ENCODE data around the gene SPATA13.
A peak's percentile ranks its signal among the peaks of the same experiment; 100 is the strongest.
"Not testable (repeated sequence)": the region's sequence is repeated elsewhere in the genome, so short reads cannot be mapped to it uniquely, and the experiment has no call there.

Gene SPATA13

GRCh38 chr13:24317835-24318234 is 157.3 kb downstream of the SPATA13 start:
- H3K9me3 Mint-ChIP-seq; H3K36me3 Mint-ChIP-seq (ENCODE audit: low read depth); H3K27ac Mint-ChIP-seq; H3K4me3 Mint-ChIP-seq; H3K4me1 Mint-ChIP-seq (ENCODE audit: low read depth); H3K27me3 Mint-ChIP-seq; intact Hi-C loops (cut with micrococcal nuclease): not testable (repeated sequence)

GRCh38 chr13:24318878-24319277 is 158.4 kb downstream of the SPATA13 start:
- intact Hi-C loops (cut with micrococcal nuclease); H3K4me1 Mint-ChIP-seq (ENCODE audit: low read depth); H3K36me3 Mint-ChIP-seq (ENCODE audit: low read depth); H3K4me3 Mint-ChIP-seq; H3K27ac Mint-ChIP-seq; H3K9me3 Mint-ChIP-seq; H3K27me3 Mint-ChIP-seq: not testable (repeated sequence)

DNA sequence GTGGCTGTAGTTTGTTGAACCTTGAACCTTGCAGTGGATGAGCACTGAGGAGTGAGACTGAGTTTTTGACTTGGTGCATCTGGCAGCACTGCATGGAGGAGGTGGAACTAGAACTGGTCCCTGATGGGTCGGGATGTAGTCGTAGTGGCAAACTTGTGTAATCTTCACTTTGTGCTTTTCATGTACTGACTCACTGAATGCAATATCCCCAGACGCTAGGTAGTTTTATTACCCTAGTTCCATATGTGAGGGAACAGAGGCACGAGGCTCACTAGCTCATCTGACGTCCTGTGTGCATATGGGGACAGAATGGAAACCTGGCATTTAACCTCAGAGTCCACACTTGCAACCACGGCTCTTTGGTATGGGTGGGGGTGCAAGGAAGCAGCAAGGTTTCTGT is 159.1 kb downstream of the SPATA13 start:
- H3K9me3 Mint-ChIP-seq; H3K4me3 Mint-ChIP-seq; H3K4me1 Mint-ChIP-seq (ENCODE audit: low read depth); H3K27ac Mint-ChIP-seq; H3K27me3 Mint-ChIP-seq; intact Hi-C loops (cut with micrococcal nuclease); H3K36me3 Mint-ChIP-seq (ENCODE audit: low read depth): not testable (repeated sequence)

DNA sequence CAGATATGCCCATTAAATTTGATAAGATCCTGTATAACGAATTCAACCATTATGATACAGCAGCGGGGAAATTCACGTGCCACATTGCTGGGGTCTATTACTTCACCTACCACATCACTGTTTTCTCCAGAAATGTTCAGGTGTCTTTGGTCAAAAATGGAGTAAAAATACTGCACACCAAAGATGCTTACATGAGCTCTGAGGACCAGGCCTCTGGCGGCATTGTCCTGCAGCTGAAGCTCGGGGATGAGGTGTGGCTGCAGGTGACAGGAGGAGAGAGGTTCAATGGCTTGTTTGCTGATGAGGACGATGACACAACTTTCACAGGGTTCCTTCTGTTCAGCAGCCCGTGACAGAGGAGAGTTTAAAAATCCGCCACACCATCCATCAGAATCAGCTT is 160.9 kb downstream of the SPATA13 start:
- H3K9me3 Mint-ChIP-seq; H3K4me1 Mint-ChIP-seq (ENCODE audit: low read depth); intact Hi-C loops (cut with micrococcal nuclease); H3K27ac Mint-ChIP-seq; H3K36me3 Mint-ChIP-seq (ENCODE audit: low read depth); H3K27me3 Mint-ChIP-seq; H3K4me3 Mint-ChIP-seq: not testable (repeated sequence)

DNA sequence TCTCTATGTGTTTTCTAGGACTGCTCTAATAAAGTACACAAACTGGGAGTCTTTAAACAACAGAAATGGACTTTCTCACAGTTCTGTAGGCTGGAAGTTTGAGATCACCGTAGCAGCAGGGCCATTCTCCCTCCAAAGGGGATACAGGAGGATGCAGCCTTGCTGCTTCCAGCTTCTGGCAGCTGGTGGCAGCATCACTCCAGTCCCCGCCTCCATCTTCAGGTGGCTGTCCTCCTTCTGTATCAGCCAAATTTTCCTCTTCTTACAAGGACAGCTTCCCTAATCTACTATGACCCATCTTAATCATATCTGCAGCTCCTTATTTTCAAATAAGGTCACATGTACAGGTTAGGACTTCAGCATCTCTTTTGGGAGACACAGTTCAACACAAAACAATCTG is 161.9 kb downstream of the SPATA13 start:
- H3K36me3 Mint-ChIP-seq (ENCODE audit: low read depth); H3K27ac Mint-ChIP-seq; H3K4me3 Mint-ChIP-seq; intact Hi-C loops (cut with micrococcal nuclease); H3K9me3 Mint-ChIP-seq; H3K4me1 Mint-ChIP-seq (ENCODE audit: low read depth): not testable (repeated sequence)
- H3K27me3 Mint-ChIP-seq = peaks cover 18% of the 10 kb centered on the region

- H3K27me3 Mint-ChIP-seq = peaks cover 25% of the 10 kb centered on the region
- H3K4me3 Mint-ChIP-seq = no peak overlapping the region
- intact Hi-C loops (cut with micrococcal nuclease) = no loop called here
- H3K36me3 Mint-ChIP-seq (ENCODE audit: low read depth) = no peaks in the 10 kb centered on the region
- H3K9me3 Mint-ChIP-seq = no peaks in the 10 kb centered on the region
- no peaks in the 10 kb centered on the region for H3K4me1 Mint-ChIP-seq (ENCODE audit: low read depth)
- H3K27ac Mint-ChIP-seq = no peak overlapping the region
These were observed 162.7 kb downstream of the SPATA13 start for GRCh38 chr13:24323036-24323738.

DNA sequence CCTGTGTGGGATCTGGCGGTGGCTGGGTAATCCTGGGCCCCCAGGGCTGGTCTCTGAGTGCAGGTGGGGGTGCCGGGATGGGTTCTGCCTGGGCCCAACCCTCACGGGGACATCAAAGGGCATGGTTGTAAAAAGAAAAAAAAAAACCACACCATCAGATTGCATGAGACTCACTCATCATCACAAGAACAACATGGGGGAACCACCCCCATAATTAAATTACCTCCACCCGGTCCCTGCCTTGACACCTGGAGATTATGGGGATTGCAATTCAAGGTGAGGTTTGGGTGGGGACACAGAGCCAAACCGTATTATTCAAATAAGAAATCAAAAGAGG is 163.2 kb downstream of the SPATA13 start:
- intact Hi-C loops (cut with micrococcal nuclease) = no loop called here
- Mint-ChIP-seq H3K4me3 (no peak overlapping the region), H3K4me1 (ENCODE audit: low read depth) (no peaks in the 10 kb centered on the region), H3K27ac (no peak overlapping the region), H3K9me3 (no peaks in the 10 kb centered on the region), H3K36me3 (ENCODE audit: low read depth) (no peaks in the 10 kb centered on the region), H3K27me3 (peaks cover 31% of the 10 kb centered on the region)

DNA sequence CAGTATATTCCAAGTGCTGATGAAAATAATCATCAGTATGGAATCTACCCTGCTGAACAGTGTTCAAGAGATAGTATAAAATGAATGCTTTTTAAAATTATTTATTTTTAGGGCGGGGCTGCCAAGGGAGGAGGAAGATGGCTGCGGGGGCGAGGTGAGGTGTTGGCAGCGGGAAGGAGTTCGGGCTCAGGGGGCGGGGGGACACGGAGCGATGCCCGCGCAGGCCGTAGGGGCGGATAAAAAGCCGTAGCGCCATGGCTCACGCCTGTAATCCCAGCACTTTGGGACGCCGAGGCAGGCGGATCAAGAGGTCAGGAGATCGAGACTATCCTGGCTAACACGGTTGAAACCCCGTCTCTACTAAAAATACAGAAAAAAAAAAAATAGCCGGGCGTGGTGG is 167.1 kb downstream of the SPATA13 start:
- H3K4me3 Mint-ChIP-seq, H3K27ac Mint-ChIP-seq: not testable (repeated sequence)

DNA sequence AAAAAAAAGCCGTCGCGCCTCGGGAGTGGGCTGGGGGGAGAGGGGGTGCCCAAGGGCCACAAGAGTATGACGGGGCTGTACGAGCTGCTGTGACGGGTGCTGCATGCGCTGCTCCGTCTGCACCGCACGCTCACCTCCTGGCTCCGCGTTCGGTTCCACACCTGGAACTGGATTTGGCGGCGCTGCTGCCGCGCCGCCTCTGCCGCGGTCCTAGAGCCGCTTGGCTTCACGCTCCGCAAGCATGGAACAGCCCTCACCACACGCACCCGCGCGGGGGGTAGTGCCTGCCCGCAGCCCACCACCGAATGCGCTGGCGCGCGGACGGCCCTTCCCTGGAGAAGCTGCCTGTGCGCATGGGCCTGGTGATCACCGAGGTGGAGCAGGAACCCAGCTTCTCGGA is 167.6 kb downstream of the SPATA13 start:
- intact Hi-C loops (cut with micrococcal nuclease) = no loop called here
- Mint-ChIP-seq H3K9me3 (no peaks in the 10 kb centered on the region), H3K36me3 (ENCODE audit: low read depth) (no peaks in the 10 kb centered on the region), H3K4me3 (peak overlapping the region; percentile 13), H3K27me3 (peaks cover 34% of the 10 kb centered on the region), H3K27ac (no peak overlapping the region), H3K4me1 (ENCODE audit: low read depth) (no peaks in the 10 kb centered on the region)

More for the DNA sequence above, 167.1 kb downstream of the SPATA13 start:
- intact Hi-C loops (cut with micrococcal nuclease); H3K4me1 Mint-ChIP-seq (ENCODE audit: low read depth); H3K9me3 Mint-ChIP-seq; H3K36me3 Mint-ChIP-seq (ENCODE audit: low read depth): not testable (repeated sequence)
- peaks cover 34% of the 10 kb centered on the region for H3K27me3 Mint-ChIP-seq

DNA sequence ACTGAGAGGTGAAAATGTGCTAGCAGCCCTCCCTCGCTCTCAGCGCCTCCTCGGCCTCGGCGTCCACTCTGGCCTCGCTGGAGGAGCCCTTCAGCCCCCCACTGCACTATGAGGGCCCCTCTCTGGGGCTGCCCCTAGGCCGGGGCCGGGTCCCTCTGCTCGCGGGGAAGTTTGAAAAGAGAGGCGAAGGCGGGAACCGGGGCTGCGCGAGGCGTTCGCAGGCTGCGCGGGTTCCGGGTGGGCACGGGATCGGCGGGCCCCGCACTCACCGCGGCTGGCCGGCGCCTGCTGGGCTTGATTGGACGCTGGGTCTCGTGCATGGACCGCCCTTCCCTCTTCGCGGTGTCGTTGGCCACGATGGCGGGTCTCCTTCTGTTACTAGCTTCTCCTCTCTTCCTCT is 178.2 kb downstream of the SPATA13 start:
- H3K36me3 Mint-ChIP-seq (ENCODE audit: low read depth) = no peaks in the 10 kb centered on the region
- H3K9me3 Mint-ChIP-seq = peaks cover 22% of the 10 kb centered on the region
- H3K27me3 Mint-ChIP-seq = peaks cover 7% of the 10 kb centered on the region
- no peak overlapping the region for H3K4me3 Mint-ChIP-seq
- intact Hi-C loops (cut with micrococcal nuclease) = no loop called here
- no peak overlapping the region for H3K27ac Mint-ChIP-seq
- no peaks in the 10 kb centered on the region for H3K4me1 Mint-ChIP-seq (ENCODE audit: low read depth)

- H3K4me3 Mint-ChIP-seq = no peak overlapping the region
- no peaks in the 10 kb centered on the region for H3K4me1 Mint-ChIP-seq (ENCODE audit: low read depth)
- peaks cover 22% of the 10 kb centered on the region for H3K9me3 Mint-ChIP-seq
- peaks cover 12% of the 10 kb centered on the region for H3K27me3 Mint-ChIP-seq
- intact Hi-C loops (cut with micrococcal nuclease) = no loop called here
- H3K36me3 Mint-ChIP-seq (ENCODE audit: low read depth) = no peaks in the 10 kb centered on the region
- no peak overlapping the region for H3K27ac Mint-ChIP-seq
These were observed 179.6 kb downstream of the SPATA13 start for GRCh38 chr13:24339937-24340607.

DNA sequence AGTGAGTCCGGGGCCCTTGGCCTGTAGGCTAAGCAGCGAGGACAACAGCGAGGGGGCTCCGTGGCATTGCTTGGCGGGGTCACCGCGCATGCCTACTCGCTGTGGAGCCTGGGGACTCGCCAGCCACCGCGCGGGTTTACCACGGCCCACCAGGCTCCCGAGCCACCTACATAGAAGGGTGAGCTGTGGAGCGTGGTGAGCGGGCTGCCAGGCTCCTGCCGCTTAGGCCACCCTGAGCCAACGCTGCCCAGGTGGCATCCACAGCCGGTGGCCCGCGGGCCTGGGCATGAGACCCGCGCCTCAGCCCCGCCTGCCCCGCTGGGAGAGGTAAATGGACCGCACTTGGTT is 180.1 kb downstream of the SPATA13 start:
- Mint-ChIP-seq H3K27ac (no peak overlapping the region), H3K36me3 (ENCODE audit: low read depth) (no peaks in the 10 kb centered on the region), H3K4me3 (no peak overlapping the region), H3K4me1 (ENCODE audit: low read depth) (no peaks in the 10 kb centered on the region), H3K27me3 (peaks cover 15% of the 10 kb centered on the region), H3K9me3 (peaks cover 22% of the 10 kb centered on the region)
- intact Hi-C loops (cut with micrococcal nuclease) = no loop called here

- peaks cover 22% of the 10 kb centered on the region for H3K9me3 Mint-ChIP-seq
- H3K27me3 Mint-ChIP-seq = peaks cover 15% of the 10 kb centered on the region
- no peaks in the 10 kb centered on the region for H3K4me1 Mint-ChIP-seq (ENCODE audit: low read depth)
- no peak overlapping the region for H3K27ac Mint-ChIP-seq
- no peak overlapping the region for H3K4me3 Mint-ChIP-seq
- intact Hi-C loops (cut with micrococcal nuclease) = no loop called here
- H3K36me3 Mint-ChIP-seq (ENCODE audit: low read depth) = no peaks in the 10 kb centered on the region
These were observed 180.9 kb downstream of the SPATA13 start for GRCh38 chr13:24341439-24341838.

- no peak overlapping the region for H3K27ac Mint-ChIP-seq
These were observed 187.9 kb downstream of the SPATA13 start for GRCh38 chr13:24348385-24348784.

More at GRCh38 chr13:24348385-24348784, 187.9 kb downstream of the SPATA13 start:
- no peaks in the 10 kb centered on the region for H3K4me1 Mint-ChIP-seq (ENCODE audit: low read depth)
- H3K27me3 Mint-ChIP-seq = peaks cover 8% of the 10 kb centered on the region
- intact Hi-C loops (cut with micrococcal nuclease) = no loop called here
- H3K9me3 Mint-ChIP-seq = no peaks in the 10 kb centered on the region
- no peaks in the 10 kb centered on the region for H3K36me3 Mint-ChIP-seq (ENCODE audit: low read depth)
- no peak overlapping the region for H3K4me3 Mint-ChIP-seq

Data from dendritic cell treated with granulocyte-macrophage colony-stimulating factor and Interleukin-4, amounts not matched to agents 40 ng/mL and 50 ng/mL, for 4 days (primary cell).